ENCODE results near the gene DEFB128.

Gene DEFB128

GRCh38 chr20:152131-152530 lies 37.4 kb downstream of the DEFB128 start:
- no peak for DNase-seq (ENCODE audit: low spot score)

- DNase-seq (ENCODE audit: low spot score) = no peak
Observed at GRCh38 chr20:145877-146276, 43.6 kb downstream of the DEFB128 start.

DNA sequence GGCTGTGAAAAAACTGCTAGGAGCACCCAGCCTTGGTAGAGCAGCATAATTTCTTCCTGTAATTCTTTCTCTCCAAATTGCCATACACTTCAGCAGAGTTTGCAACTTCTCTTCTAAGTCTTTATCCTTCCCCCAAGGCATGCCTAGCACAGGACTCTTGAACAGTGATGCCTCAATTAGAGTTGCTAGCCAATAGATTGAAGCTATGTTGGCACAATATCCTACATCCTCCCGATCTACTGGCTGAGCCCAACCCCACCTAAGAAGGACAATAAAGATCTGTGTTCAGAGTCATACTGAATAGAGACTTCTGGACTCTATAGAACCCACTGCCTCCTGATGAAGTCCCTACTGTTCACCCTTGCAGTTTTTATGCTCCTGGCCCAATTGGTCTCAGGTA lies 47.2 kb downstream of the DEFB128 start, which contains the start of gene DEFB126:
TSS of gene DEFB126 (plus strand) at position 301 of the 400 bp plus-strand sequence. CDS start at position 340, 39 bp downstream.
- no peak for DNase-seq (ENCODE audit: low spot score)
